Mucosa of descending colon (tissue), 3 donors: ENCODE measurements around the gene NTM. TPM values are rescaled to one million over a fixed set of nuclear protein-coding genes. Genes with fewer than 3 reads are reported as not detected.

Source experiments
- ATAC-seq: fragments of 200-7000 bp; cut with Tn5 transposase; one replicate; pipeline ENCODE4 v1.9.1; 2020; ENCODE audit warnings: mild to moderate bottlenecking, moderate library complexity
- DNase-seq, 3 donors: peaks; one replicate each; pipeline ENCODE4 v3.0.0-alpha.2; 2020
- H3K36me3 ChIP-seq: fragments of 200-600 bp; one replicate; pipeline ENCODE4 v1.8.0; 2021; ENCODE audit warnings: low read depth, mild to moderate bottlenecking
- H3K4me1 ChIP-seq: fragments of 200-600 bp; one replicate; pipeline ENCODE4 v1.8.0; 2021; ENCODE audit warnings: low read depth, mild to moderate bottlenecking
- H3K4me3 ChIP-seq: fragments of 200-600 bp; one replicate; pipeline ENCODE4 v1.8.0; 2021; ENCODE audit warnings: mild to moderate bottlenecking
- H3K9me3 ChIP-seq: fragments of 200-600 bp; one replicate; pipeline ENCODE4 v1.8.0; 2021; ENCODE audit warnings: mild to moderate bottlenecking
- CTCF ChIP-seq: fragments of 200-600 bp; IDR thresholded peaks from one replicate; pipeline ENCODE4 v1.8.0; 2022; ENCODE audit warnings: antibody characterized with exemption, mild to moderate bottlenecking
- intact Hi-C, 2 donors: fragments of 100-400 bp; cut with DNase I in 1 of 2; cut with micrococcal nuclease in 1 of 2; formaldehyde crosslinking; loops; one replicate each; pipeline versions ENCODE4 v1.11.0 to v1.11.1; 2022; cut with DNase I, micrococcal nuclease
- total RNA-seq, 3 donors: library from RNA; stranded (reverse); fragmentation: NEBNext Ultra II Directional in 2 of 3; extraction: Animal tissue kit (Norgen Biotek cat#: 25700) in 2 of 3; gene quantifications; one replicate each; pipeline versions ENCODE4 v1.2.1 to v1.2.4, GENCODE V29; 2021 to 2023
- donor health status: DM: no; HTN: no; CAD: no; lungs with moderate emphysema.
- donor health status: DM: no; HTN: no; CAD: no.
- donor health status: DM: no; HTN: yes; CAD: no.

NTM gene
- total RNA-seq, 3 donors from 2014 or later = 0.64 to 7.7 (median 1.2) TPM

- intact Hi-C loops = no loop called here
- Histone ChIP-seq H3K9me3 (no peaks in the 10 kb centered on the region), H3K4me3 (no peak overlapping the region), H3K36me3 (no peaks in the 10 kb centered on the region), H3K4me1 (no peaks in the 10 kb centered on the region)
- ATAC-seq = no peak
- TF ChIP-seq CTCF = no peak
- no peak for DNase-seq
These were observed 517.9 kb downstream of the NTM start for GRCh38 chr11:131888230-131888855.

GRCh38 chr11:131889146-131889577 lies 518.7 kb downstream of the NTM start:
- TF ChIP-seq CTCF = no peak
- no peaks in the 10 kb centered on the region for H3K4me1 ChIP-seq
- ATAC-seq (peak; percentile 48), DNase-seq (no peak)
- no peaks in the 10 kb centered on the region for H3K9me3 ChIP-seq
- no peaks in the 10 kb centered on the region for H3K36me3 ChIP-seq
- intact Hi-C loops = no loop called here
- H3K4me3 ChIP-seq = no peak overlapping the region

GRCh38 chr11:131889760-131890581 lies 519.6 kb downstream of the NTM start:
- Histone ChIP-seq H3K9me3 (no peaks in the 10 kb centered on the region), H3K36me3 (no peaks in the 10 kb centered on the region), H3K4me1 (no peaks in the 10 kb centered on the region), H3K4me3 (no peak overlapping the region)
- intact Hi-C loops = no loop called here
- no peak for TF ChIP-seq CTCF
- no peak for DNase-seq
- ATAC-seq = no peak

GRCh38 chr11:131893103-131893890 lies 522.9 kb downstream of the NTM start:
- ATAC-seq (no peak), DNase-seq (no peak)
- H3K9me3 ChIP-seq = no peaks in the 10 kb centered on the region
- TF ChIP-seq CTCF = no peak
- H3K4me1 ChIP-seq = no peaks in the 10 kb centered on the region
- H3K36me3 ChIP-seq = no peaks in the 10 kb centered on the region
- intact Hi-C loops = no loop called here
- no peak overlapping the region for H3K4me3 ChIP-seq

- Histone ChIP-seq H3K4me3 (no peak overlapping the region), H3K4me1 (no peaks in the 10 kb centered on the region), H3K9me3 (no peaks in the 10 kb centered on the region), H3K36me3 (no peaks in the 10 kb centered on the region)
- DNase-seq (no peak), ATAC-seq (no peak)
- intact Hi-C loops = no loop called here
- no peak for TF ChIP-seq CTCF
These were observed 523.6 kb downstream of the NTM start for GRCh38 chr11:131893988-131894387.
